ENCODE data around the gene PAEP.

The PAEP gene

DNA sequence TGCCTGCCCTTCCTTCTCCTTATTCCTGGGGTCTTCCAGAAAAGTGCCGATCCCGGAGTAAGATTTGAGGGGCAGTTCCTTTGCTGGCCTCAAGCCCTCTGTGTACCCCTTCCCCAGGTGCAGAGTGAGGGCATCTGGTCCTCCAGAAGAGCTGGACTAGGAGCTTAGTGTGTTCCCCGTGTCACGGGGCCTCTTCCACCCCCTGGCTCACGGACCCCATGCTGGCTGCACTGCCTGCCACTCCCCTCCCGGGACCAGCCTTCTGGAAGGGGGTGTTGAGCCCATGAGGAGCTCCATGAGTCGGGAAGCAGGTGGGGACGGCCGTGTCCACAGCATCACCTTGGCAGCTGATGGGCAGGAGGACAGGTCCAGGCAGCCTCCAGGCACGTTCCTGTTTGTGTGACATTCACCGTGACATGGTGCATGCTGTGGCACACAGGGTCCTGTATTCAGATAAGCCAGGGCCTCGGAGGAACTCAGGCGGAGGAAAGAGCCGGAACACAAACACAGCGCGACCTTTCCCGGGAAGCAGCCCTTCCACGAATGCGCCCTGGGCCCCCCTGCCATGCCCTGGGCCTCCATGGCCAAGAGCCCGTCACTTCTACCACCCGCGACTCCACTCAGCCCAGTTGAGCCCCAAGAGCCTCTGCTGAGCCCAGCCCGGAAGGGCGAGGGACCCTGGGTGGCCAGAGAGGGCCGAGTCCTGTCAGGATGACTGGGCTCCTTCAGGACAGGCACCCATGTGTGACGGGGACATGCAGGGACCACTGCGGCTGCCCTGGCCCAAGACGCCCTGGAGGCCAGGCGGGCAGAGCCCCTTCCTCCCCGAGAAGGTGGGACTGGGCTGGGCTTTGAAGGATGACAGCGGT, 46.2 kb upstream of the PAEP start:
- ChIA-PET CTCF (interaction anchor here (1.1 to 1.2 kb wide), 2 partner anchors 10 to 11 kb away, joined by 3 read pairs; no protein-coding TSS in a partner anchor), POLR2A (no interaction called here)

DNA sequence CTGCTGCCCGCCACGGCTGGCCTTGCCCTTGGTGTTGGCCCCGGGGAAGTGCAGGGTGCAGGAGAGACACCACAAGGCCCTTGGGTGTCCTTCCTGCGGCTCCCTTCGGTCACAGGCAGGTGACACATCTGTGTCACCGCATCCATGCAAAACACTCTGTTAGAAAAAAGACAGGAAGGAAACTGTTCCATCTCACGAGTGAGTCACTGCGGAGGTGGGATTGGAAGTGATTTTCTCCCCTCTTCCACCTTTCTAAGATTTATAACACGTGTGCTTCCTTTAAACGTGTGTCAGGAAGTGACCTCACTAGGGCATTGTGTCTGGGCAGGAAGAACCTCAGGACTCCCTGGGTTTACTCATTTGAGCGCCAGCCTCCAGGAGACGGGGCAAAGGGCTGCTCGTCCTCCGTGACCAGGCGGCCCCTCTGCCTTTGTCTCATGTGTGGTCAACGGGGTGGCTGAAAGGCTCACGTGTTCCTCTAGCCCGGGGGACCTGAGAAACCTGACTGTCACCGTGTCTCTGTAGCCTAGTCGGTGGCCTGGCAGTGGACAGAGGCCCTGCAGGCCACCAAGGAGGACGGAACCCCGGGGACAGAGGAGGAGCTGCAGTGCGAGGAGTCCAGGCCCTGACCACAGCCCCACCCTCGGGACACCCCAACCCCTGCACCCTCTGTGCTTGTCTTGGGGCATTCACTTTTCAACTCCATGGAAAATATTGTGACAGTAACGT, 45.3 kb upstream of the PAEP start:
- no peak for DNase-seq (ENCODE audit: extremely low spot score)
- CTCF ChIA-PET, result no interaction called here
- TF ChIP-seq, protein P1, sequence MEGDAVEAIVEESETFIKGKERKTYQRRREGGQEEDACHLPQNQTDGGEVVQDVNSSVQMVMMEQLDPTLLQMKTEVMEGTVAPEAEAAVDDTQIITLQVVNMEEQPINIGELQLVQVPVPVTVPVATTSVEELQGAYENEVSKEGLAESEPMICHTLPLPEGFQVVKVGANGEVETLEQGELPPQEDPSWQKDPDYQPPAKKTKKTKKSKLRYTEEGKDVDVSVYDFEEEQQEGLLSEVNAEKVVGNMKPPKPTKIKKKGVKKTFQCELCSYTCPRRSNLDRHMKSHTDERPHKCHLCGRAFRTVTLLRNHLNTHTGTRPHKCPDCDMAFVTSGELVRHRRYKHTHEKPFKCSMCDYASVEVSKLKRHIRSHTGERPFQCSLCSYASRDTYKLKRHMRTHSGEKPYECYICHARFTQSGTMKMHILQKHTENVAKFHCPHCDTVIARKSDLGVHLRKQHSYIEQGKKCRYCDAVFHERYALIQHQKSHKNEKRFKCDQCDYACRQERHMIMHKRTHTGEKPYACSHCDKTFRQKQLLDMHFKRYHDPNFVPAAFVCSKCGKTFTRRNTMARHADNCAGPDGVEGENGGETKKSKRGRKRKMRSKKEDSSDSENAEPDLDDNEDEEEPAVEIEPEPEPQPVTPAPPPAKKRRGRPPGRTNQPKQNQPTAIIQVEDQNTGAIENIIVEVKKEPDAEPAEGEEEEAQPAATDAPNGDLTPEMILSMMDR (IDR thresholded peaks at IDR 0.05; ENCODE audit: control extremely low read depth, extremely low read depth, low read depth, missing control alignments), result no peak
- POLR2A ChIA-PET, result no interaction called here

More for the DNA sequence above, 46.2 kb upstream of the PAEP start:
- TF ChIP-seq, protein P1 (IDR thresholded peaks at IDR 0.05; ENCODE audit: control extremely low read depth, extremely low read depth, low read depth, missing control alignments), result no peak
- DNase-seq (ENCODE audit: extremely low spot score), result no peak

DNA sequence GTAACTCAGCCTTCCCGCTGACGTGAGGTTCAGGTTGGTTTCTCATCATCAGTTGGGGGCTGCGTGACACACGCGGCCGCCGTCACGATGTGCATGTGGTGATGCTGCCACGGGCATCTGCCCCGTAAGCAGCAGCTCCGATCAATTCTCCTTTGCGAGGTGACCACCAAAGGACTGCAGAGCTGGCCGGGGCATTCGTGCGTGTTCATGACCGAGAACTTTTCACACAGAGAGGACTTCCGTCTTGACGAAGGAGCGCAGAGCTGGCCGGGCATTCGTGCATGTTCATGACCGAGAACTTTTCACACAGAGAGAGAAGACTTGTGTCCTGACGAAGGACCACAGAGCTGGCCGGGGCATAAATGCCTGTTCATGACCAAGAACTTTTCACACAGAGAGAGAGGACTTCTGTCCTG, 44.1 kb upstream of the PAEP start:
- TF ChIP-seq, protein P1 (IDR thresholded peaks at IDR 0.05; ENCODE audit: control extremely low read depth, extremely low read depth, low read depth, missing control alignments), result no peak
- ChIA-PET POLR2A (no interaction called here), CTCF (interaction anchor here (1.6 kb wide), 1 partner anchor 12 kb away, joined by 3 read pairs; no protein-coding TSS in a partner anchor)
- no peak for DNase-seq (ENCODE audit: extremely low spot score)

DNA sequence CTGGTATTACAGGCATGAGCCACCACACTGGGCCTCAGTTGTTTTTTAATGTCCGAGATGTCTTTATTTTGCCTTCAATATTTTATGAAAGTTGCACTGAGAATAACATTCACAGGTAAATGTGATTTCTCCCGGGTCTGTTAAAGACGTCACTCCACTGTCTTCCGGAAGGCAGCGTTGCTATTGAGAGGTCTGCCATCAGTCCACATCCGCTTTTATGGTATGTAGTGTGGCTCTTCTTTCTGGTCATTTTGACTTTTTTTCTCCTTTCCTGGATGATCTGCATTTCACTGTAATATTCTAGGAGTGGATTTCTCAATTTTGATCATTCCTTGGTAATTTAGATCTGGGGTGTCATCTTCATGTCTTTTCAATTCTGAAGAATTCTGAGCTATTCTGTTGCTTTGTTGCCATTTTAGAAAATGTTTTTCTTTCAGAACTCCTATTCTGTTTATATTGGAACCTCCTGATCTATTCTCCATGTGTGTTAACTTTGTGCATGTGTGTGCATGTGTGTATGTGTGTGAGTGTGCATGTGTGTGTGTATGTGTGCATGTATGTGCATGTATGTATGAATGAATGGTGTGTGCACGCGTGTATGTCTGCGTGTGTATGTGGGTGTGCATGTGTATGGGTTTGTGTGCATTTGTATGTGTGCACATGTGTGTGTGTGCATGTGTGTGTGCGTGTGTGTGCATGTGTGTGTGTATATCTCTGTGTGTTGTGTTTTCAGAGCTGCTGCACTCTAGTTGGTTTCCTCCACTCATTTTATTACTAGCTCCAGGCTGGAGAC, 42.2 kb upstream of the PAEP start:
- no peak for DNase-seq (ENCODE audit: extremely low spot score)
- CTCF ChIA-PET, result no interaction called here
- TF ChIP-seq, protein P1 (IDR thresholded peaks at IDR 0.05; ENCODE audit: control extremely low read depth, extremely low read depth, low read depth, missing control alignments), result no peak

DNA sequence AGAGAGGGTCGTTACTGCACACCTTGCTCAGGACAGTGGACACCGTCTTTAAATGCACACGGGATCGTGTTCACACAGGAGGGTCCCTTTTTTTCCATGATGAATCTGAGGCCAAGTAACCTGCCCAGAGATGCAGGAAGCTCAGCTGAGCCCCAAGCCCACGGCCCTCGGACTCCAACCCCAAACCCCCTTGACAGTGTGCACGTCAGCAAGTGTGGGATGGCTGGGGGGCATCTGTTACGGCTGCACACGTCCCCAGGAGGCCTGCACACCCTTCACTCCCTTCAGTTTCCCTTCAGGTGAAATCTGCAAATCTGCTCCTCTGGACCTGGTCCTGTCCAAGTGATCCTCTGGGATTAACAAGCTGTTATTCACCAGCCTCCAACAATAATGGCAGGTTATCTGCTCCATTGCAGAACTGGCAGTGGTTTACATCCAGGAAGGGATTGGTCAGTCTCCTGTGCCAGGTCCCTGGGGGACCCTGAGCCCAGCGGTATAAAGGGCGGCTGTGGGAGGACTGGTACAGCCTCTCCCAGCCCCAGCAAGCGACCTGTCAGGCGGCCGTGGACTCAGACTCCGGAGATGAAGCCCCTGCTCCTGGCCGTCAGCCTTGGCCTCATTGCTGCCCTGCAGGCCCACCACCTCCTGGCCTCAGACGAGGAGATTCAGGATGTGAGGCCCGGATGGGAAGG, 40.5 kb upstream of the PAEP start, which contains the start of gene LCN1:
LCN1 (plus strand) TSS at position 525 of the 692 bp plus-strand sequence; CDS start at position 583, 58 bp downstream.
- POLR2A ChIA-PET, result no interaction called here
- DNase-seq (ENCODE audit: extremely low spot score), result no peak
- CTCF ChIA-PET, result no interaction called here
- TF ChIP-seq, protein P1 (IDR thresholded peaks at IDR 0.05; ENCODE audit: control extremely low read depth, extremely low read depth, low read depth, missing control alignments), result no peak

More for the DNA sequence above, 42.2 kb upstream of the PAEP start:
- POLR2A ChIA-PET, result no interaction called here

All from GM10248 (cell line).